GM18867 (cell line): ENCODE data around the gene OR2K2.
"Not testable (repeated sequence)": the region's sequence is repeated elsewhere in the genome, so short reads cannot be mapped to it uniquely, and the experiment has no call there.

ENCODE experiments used
- ATAC-seq: cut with Tn5 transposase; IDR thresholded peaks from one replicate; pipeline ENCODE4 v1.9.1; 2021; ENCODE audit warnings: mild to moderate bottlenecking, moderate library complexity; ENCODE audit not compliant: unreplicated experiment

OR2K2 gene

GRCh38 chr9:111298731-111299598, 31.1 kb downstream of the OR2K2 start:
- ATAC-seq, result no peak

GRCh38 chr9:111298111-111298510, 31.9 kb downstream of the OR2K2 start:
- no peak for ATAC-seq

- ATAC-seq, result no peak
These were observed 32.8 kb downstream of the OR2K2 start for GRCh38 chr9:111297066-111297824.

- ATAC-seq, result no peak
These were observed 35.2 kb downstream of the OR2K2 start for GRCh38 chr9:111294691-111295451.

GRCh38 chr9:111287127-111287526, 42.9 kb downstream of the OR2K2 start:
- ATAC-seq, result no peak

GRCh38 chr9:111284703-111285102, 45.3 kb downstream of the OR2K2 start:
- no peak for ATAC-seq

- no peak for ATAC-seq
These were observed 47.2 kb downstream of the OR2K2 start for GRCh38 chr9:111282845-111283244.

GRCh38 chr9:111280795-111281194, 49.2 kb downstream of the OR2K2 start:
- not testable (repeated sequence) for ATAC-seq
